Neuronal stem cell (in vitro differentiated cells): ENCODE results near the gene CITED1.

Experiments used
- DNase-seq: peaks from one replicate; pipeline ENCODE4 v3.0.0-alpha.2; 2013; ENCODE audit warnings: low spot score
- H2AFZ ChIP-seq: one replicate; pipeline ENCODE4 v1.6.1; 2013; ENCODE audit warnings: mild to moderate bottlenecking, low read length, inconsistent platforms
- H2AK5ac ChIP-seq: 2 replicates; pipeline ENCODE4 v1.6.1; 2013; ENCODE audit warnings: low read depth, mild to moderate bottlenecking, inconsistent platforms, low read length, moderate library complexity, mixed read lengths
- H2BK120ac ChIP-seq: 2 replicates; pipeline ENCODE4 v1.6.1; 2013; ENCODE audit warnings: low read depth, mild to moderate bottlenecking, inconsistent platforms, low read length, moderate library complexity, mixed read lengths
- H2BK12ac ChIP-seq: one replicate; pipeline ENCODE4 v1.6.1; 2013; ENCODE audit warnings: low read length, inconsistent platforms
- H2BK15ac ChIP-seq: 2 replicates; pipeline ENCODE4 v1.6.1; 2013; ENCODE audit warnings: mild to moderate bottlenecking, low read length, inconsistent platforms, mixed read lengths
- H2BK5ac ChIP-seq: one replicate; pipeline ENCODE4 v1.6.1; 2013; ENCODE audit warnings: inconsistent platforms, mild to moderate bottlenecking, low read length, moderate library complexity
- H3K14ac ChIP-seq: one replicate; pipeline ENCODE4 v1.6.1; 2013; ENCODE audit warnings: low read length, inconsistent platforms
- H3K18ac ChIP-seq: 2 replicates; pipeline ENCODE4 v1.6.1; 2013; ENCODE audit warnings: low read length, inconsistent platforms
- H3K23ac ChIP-seq: 2 replicates; pipeline ENCODE4 v1.6.1; 2013; ENCODE audit warnings: low read depth, mild to moderate bottlenecking, mixed read lengths, low read length, inconsistent platforms; ENCODE audit not compliant: poor library complexity
- H3K27ac ChIP-seq: replicated peaks from 3 replicates; pipeline ENCODE4 v1.5.1; 2013; ENCODE audit warnings: low read length, inconsistent platforms
- H3K27me3 ChIP-seq, 3 experiments: 2 replicates each; pipeline ENCODE4 v1.6.1; 2013; ENCODE audit warnings: low read length in 3 of 3, mild to moderate bottlenecking in 2 of 3, inconsistent platforms in 1 of 3, low read depth in 1 of 3, mixed read lengths in 1 of 3, moderate library complexity in 1 of 3; ENCODE audit not compliant: control insufficient read depth in 3 of 3, insufficient read depth in 3 of 3
- H3K36me3 ChIP-seq, 2 donors: replicated peaks in 1 of 2; 2 replicates each; pipeline ENCODE4 v1.6.1; 2013; ENCODE audit warnings: low read length in 2 of 2; ENCODE audit not compliant: control insufficient read depth in 2 of 2, insufficient read depth in 2 of 2
- H3K4ac ChIP-seq: 2 replicates; pipeline ENCODE4 v1.6.1; 2013; ENCODE audit warnings: inconsistent platforms, mild to moderate bottlenecking, low read length, moderate library complexity
- H3K4me1 ChIP-seq, 2 donors: 1 replicate in 1 of 2; 2 replicates in 1 of 2; pipeline ENCODE4 v1.6.1; 2013; ENCODE audit warnings: low read length in 2 of 2, low read depth in 1 of 2; ENCODE audit not compliant: control insufficient read depth in 2 of 2, insufficient read depth in 1 of 2
- H3K4me2 ChIP-seq: one replicate; pipeline ENCODE4 v1.6.1; 2013; ENCODE audit warnings: mild to moderate bottlenecking, low read length, inconsistent platforms; ENCODE audit not compliant: insufficient read depth, poor library complexity, severe bottlenecking
- H3K4me3 ChIP-seq, 2 donors: 2 replicates each; pipeline ENCODE4 v1.5.1; 2013; ENCODE audit warnings: low read length in 2 of 2, mild to moderate bottlenecking in 2 of 2, inconsistent platforms in 1 of 2, moderate library complexity in 1 of 2
- H3K79me1 ChIP-seq: one replicate; pipeline ENCODE4 v1.6.1; 2013; ENCODE audit warnings: low read depth, mild to moderate bottlenecking, inconsistent platforms, low read length, moderate library complexity
- H3K9ac ChIP-seq: one replicate; pipeline ENCODE4 v1.6.1; 2013; ENCODE audit warnings: mild to moderate bottlenecking, low read depth, low read length, inconsistent platforms; ENCODE audit not compliant: poor library complexity
- H3K9me3 ChIP-seq, 2 donors: replicated peaks in 1 of 2; 2 replicates each; pipeline versions ENCODE3 to v1.6.1; 2013; ENCODE audit warnings: low read length in 2 of 2, mild to moderate bottlenecking in 2 of 2, inconsistent platforms in 1 of 2, low read depth in 1 of 2, mixed read lengths in 1 of 2, moderate library complexity in 1 of 2; ENCODE audit not compliant: control insufficient read depth in 2 of 2, insufficient read depth in 1 of 2
- H4K8ac ChIP-seq: one replicate; pipeline ENCODE4 v1.6.1; 2013; ENCODE audit warnings: low read depth, mild to moderate bottlenecking, inconsistent platforms, low read length, moderate library complexity
- H4K91ac ChIP-seq: one replicate; pipeline ENCODE4 v1.6.1; 2013; ENCODE audit warnings: low read length, low read depth, mild to moderate bottlenecking, inconsistent platforms; ENCODE audit not compliant: poor library complexity
- WGBS, 2 donors: extraction: QIAGEN DNeasy Blood & Tissue Kit; methylation state at CpG; one replicate each; pipeline ENCODE4 v1.1.7; 2013; ENCODE audit warnings: missing lambda C conversion rate in 2 of 2, mixed read lengths in 1 of 2; ENCODE audit not compliant: insufficient read length in 2 of 2, insufficient replicate concordance in 1 of 2; ENCODE audit errors: extremely low coverage in 2 of 2; 5-methylcytosine and 5-hydroxymethylcytosine counted together

The CITED1 gene

DNA sequence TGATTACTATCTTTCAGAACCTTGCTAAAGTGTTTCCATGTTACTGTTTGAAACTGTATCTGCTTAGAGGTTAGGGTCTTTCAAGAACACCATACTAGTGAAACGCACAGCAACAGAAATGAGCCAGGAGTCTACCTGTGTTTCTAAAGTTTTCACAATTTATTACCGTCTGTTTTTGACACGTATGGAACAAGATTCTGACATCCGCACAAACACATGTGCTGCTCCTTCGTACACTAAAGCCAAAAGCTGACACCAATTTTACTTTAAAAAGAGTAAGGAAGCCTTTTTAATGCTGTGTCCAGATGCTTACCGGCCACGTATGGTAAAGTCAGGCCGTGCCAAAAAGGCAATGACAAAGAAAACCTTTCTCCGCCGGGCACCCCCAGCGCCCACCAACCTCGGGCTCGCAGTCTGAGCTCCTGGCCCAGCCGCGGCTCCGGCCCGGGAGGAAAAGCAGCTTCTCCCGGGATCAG lies 29.2 kb downstream of the CITED1 start:
- no peak overlapping the region for H4K8ac ChIP-seq
- H3K23ac ChIP-seq, result no peak overlapping the region
- no peak overlapping the region for H4K91ac ChIP-seq
- H2BK15ac ChIP-seq, result no peak overlapping the region
- H3K4me3 ChIP-seq, result peak overlapping the region; percentile 88 to 90
- H2BK12ac ChIP-seq, result no peak overlapping the region
- H3K36me3 ChIP-seq, result peaks cover 31 to 50% of the 10 kb centered on the region in 2 donors
- H2BK120ac ChIP-seq, result no peak overlapping the region
- DNase-seq, result no peak
- peaks cover 0 to 5% (median 0%) of the 10 kb centered on the region in 3 experiments for H3K27me3 ChIP-seq
- H3K4me2 ChIP-seq, result peak overlapping the region; percentile 33
- no peak overlapping the region for H2AK5ac ChIP-seq
- peak overlapping the region; percentile 39 for H3K27ac ChIP-seq
- no peak overlapping the region for H3K4ac ChIP-seq
- no CpG with 5 or more reads among the region's 18 CpGs for WGBS, 2 donors
- peaks cover 4% of the 10 kb centered on the region for H3K79me1 ChIP-seq
- peak overlapping the region; percentile 89 for H3K18ac ChIP-seq
- peak overlapping the region; percentile 89 for H2AFZ ChIP-seq
- no peak overlapping the region for H3K14ac ChIP-seq
- no peak overlapping the region for H2BK5ac ChIP-seq
- H3K4me1 ChIP-seq, result peaks cover 10 to 16% of the 10 kb centered on the region in 2 donors
- H3K9me3 ChIP-seq, result no peaks in the 10 kb centered on the region
- peak overlapping the region; percentile 81 for H3K9ac ChIP-seq

DNA sequence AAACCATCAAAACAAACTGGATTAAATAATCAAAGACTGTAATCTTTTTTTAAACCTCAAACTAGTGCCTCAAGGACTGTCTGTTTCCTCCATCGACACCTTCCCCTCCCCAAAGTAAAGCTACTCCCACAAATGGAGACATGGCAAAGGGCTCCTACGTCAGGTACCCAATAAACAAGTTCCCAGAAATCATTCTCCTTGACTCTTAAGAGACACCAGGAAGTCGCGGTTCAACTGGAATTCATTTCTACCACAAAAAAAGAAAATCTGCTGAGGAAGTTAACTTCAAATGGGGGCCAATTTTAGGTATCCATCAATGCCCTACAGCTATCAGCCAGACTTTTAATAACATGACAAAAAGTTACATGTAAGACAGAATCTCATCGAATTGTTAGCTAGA lies 31.2 kb downstream of the CITED1 start:
- H3K9me3 ChIP-seq, result no peaks in the 10 kb centered on the region
- H3K79me1 ChIP-seq, result peaks cover 4% of the 10 kb centered on the region
- H3K4me2 ChIP-seq, result no peak overlapping the region
- no peak overlapping the region for H2BK120ac ChIP-seq
- no peak overlapping the region for H3K14ac ChIP-seq
- no peak overlapping the region for H2AFZ ChIP-seq
- no peak overlapping the region for H3K27ac ChIP-seq
- H3K36me3 ChIP-seq, result peaks cover 40 to 69% of the 10 kb centered on the region in 2 donors
- H3K4me1 ChIP-seq, result peaks cover 5 to 9% of the 10 kb centered on the region in 2 donors
- WGBS, 2 donors, result no CpG with 5 or more reads among the region's 5 CpGs
- H3K4ac ChIP-seq, result no peak overlapping the region
- H3K23ac ChIP-seq, result no peak overlapping the region
- H3K4me3 ChIP-seq, result no peak overlapping the region
- H2BK15ac ChIP-seq, result no peak overlapping the region
- no peak overlapping the region for H4K8ac ChIP-seq
- no peak overlapping the region for H3K18ac ChIP-seq
- no peak for DNase-seq
- H3K27me3 ChIP-seq, result peaks cover 0 to 5% (median 0%) of the 10 kb centered on the region in 3 experiments
- no peak overlapping the region for H4K91ac ChIP-seq
- no peak overlapping the region for H3K9ac ChIP-seq
- no peak overlapping the region for H2BK5ac ChIP-seq
- H2BK12ac ChIP-seq, result no peak overlapping the region
- no peak overlapping the region for H2AK5ac ChIP-seq

DNA sequence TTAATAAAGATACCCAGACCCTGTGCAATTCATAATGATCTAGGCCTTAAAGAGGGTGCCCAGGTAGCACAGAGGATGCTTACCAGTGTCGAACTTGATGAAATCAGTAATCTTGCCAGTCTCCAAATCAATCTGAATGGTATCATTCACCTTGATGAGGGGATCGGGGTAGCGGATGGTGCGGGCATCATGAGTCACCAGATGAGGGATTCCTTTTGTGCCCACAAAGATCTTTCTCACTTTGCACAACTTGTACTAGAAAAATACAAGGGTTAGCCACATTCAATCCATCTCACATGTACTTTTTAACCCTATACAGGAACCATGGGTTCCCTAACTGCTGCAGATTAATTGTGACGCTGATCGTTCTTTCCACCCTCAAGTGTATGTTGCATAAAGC lies 32.0 kb downstream of the CITED1 start:
- H3K9ac ChIP-seq, result no peak overlapping the region
- H3K4me2 ChIP-seq, result no peak overlapping the region
- H4K8ac ChIP-seq, result no peak overlapping the region
- H2AK5ac ChIP-seq, result no peak overlapping the region
- no peak overlapping the region for H2AFZ ChIP-seq
- H2BK12ac ChIP-seq, result no peak overlapping the region
- H3K9me3 ChIP-seq, result no peaks in the 10 kb centered on the region
- H3K4me1 ChIP-seq, result peaks cover 5 to 9% of the 10 kb centered on the region in 2 donors
- no peak overlapping the region for H2BK5ac ChIP-seq
- H3K27me3 ChIP-seq, result peaks cover 0 to 3% (median 0%) of the 10 kb centered on the region in 3 experiments
- no peak for DNase-seq
- no peak overlapping the region for H3K27ac ChIP-seq
- H2BK15ac ChIP-seq, result no peak overlapping the region
- no peak overlapping the region for H3K23ac ChIP-seq
- H3K14ac ChIP-seq, result no peak overlapping the region
- whole genome bisulfite sequencing, 2 donors, result no CpG with 5 or more reads among the region's 6 CpGs
- H3K4ac ChIP-seq, result no peak overlapping the region
- no peak overlapping the region for H4K91ac ChIP-seq
- H3K18ac ChIP-seq, result no peak overlapping the region
- no peak overlapping the region for H2BK120ac ChIP-seq
- no peak overlapping the region for H3K4me3 ChIP-seq
- peaks cover 40 to 78% of the 10 kb centered on the region in 2 donors for H3K36me3 ChIP-seq
- peaks cover 4% of the 10 kb centered on the region for H3K79me1 ChIP-seq

DNA sequence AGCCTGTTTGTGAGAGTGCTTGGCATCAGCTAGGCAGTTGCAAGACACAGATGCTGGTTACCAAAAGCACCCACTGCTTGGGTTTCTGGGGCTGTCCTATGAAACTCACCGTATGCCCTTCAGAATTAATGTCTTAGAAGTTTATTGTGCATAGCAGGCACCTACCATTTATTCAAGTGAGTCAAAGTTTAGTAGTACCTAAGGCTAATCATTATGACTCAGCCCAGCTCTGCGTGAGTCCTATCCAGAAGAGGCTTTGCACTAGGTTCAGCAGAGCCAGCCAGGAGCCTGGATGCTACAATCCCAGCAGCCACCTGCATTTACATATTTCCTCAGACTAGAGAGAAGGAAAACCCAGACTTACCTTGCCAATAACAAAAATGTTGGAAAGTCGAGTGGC lies 32.8 kb downstream of the CITED1 start:
- no peak overlapping the region for H3K14ac ChIP-seq
- no CpG with 5 or more reads among the region's 3 CpGs for WGBS, 2 donors
- peaks cover 41 to 86% of the 10 kb centered on the region in 2 donors for H3K36me3 ChIP-seq

More for the DNA sequence above, 32.8 kb downstream of the CITED1 start:
- Histone ChIP-seq H3K9me3 (no peaks in the 10 kb centered on the region), H3K4ac (no peak overlapping the region), H3K4me3 (no peak overlapping the region), H2BK12ac (no peak overlapping the region), H3K27me3 (no peaks in the 10 kb centered on the region), H4K91ac (no peak overlapping the region), H2BK5ac (no peak overlapping the region), H4K8ac (no peak overlapping the region), H2BK15ac (no peak overlapping the region), H2AFZ (no peak overlapping the region), H3K27ac (no peak overlapping the region), H3K9ac (no peak overlapping the region), H3K4me1 (peaks cover 5 to 9% of the 10 kb centered on the region in 2 donors), H2AK5ac (no peak overlapping the region), H3K4me2 (peak overlapping the region; percentile 11), H3K23ac (no peak overlapping the region), H2BK120ac (no peak overlapping the region), H3K18ac (no peak overlapping the region), H3K79me1 (peaks cover 4% of the 10 kb centered on the region)
- DNase-seq, result no peak
